Gastrocnemius medialis (tissue), 4 donors: ENCODE measurements around the gene SKIC2.

Experiments
- POLR2A ChIP-seq, 2 donors: fragments of 450-650 bp; IDR thresholded peaks; one replicate each; pipeline ENCODE4 v1.6.1; 2017; ENCODE audit warnings: antibody characterized with exemption in 2 of 2, mild to moderate bottlenecking in 2 of 2, moderate library complexity in 2 of 2
- TF ChIP-seq, protein P1 (sequence below), 5 experiments: fragments of 450-650 bp in 3 of 5; fragments of 200-600 bp in 2 of 5; sonication (generic) in 2 of 5; IDR thresholded peaks in 4 of 5; conservative IDR thresholded peaks in 1 of 5; 1 replicate in 4 of 5; 2 replicates in 1 of 5; pipeline ENCODE4 v1.5.1; 2016 to 2019; ENCODE audit warnings: antibody characterized with exemption in 5 of 5, mild to moderate bottlenecking in 3 of 5, moderate library complexity in 3 of 5

DNA sequence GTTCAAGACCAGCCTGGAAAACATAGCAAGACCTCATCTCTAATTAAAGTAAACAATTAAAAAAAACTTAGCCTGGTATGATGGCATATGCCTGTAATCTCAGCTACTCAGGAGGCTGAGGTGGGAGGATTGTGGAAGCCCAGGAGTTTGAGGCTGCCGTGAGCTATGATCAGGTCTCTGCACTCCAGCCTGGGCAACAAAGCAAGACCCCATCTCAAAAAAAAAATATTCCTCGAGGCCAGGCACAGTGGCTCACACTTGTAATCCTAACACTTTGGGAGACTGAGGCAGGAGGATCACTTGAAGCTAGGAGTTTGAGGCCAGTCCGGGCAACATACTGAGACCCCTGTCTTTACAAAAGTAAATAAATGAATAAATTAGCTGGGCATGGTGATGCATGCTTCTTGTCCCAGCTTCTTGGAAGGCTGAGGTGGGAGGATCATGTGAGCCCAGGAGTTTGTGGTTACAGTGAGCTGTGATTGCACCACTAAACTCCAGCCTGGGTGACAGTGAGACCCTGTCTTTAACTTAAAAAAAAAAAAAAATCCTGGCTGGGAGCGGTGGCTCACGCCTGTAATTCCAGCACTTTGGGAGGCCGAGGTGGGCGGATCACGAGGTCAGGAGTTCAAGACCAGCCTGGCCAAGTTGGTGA is 40.8 kb upstream of the SKIC2 start:
- TF ChIP-seq, protein P1, sequence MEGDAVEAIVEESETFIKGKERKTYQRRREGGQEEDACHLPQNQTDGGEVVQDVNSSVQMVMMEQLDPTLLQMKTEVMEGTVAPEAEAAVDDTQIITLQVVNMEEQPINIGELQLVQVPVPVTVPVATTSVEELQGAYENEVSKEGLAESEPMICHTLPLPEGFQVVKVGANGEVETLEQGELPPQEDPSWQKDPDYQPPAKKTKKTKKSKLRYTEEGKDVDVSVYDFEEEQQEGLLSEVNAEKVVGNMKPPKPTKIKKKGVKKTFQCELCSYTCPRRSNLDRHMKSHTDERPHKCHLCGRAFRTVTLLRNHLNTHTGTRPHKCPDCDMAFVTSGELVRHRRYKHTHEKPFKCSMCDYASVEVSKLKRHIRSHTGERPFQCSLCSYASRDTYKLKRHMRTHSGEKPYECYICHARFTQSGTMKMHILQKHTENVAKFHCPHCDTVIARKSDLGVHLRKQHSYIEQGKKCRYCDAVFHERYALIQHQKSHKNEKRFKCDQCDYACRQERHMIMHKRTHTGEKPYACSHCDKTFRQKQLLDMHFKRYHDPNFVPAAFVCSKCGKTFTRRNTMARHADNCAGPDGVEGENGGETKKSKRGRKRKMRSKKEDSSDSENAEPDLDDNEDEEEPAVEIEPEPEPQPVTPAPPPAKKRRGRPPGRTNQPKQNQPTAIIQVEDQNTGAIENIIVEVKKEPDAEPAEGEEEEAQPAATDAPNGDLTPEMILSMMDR (IDR thresholded peaks at IDR 0.05 in 4 of 5, conservative IDR thresholded peaks at IDR 0.05 in 1 of 5) = no peak
- no peak for TF ChIP-seq POLR2A (IDR thresholded peaks at IDR 0.05)
